ENCODE results near the gene NOL3.
A peak's percentile ranks its signal among the peaks of the same experiment; 100 is the strongest.

NOL3 gene

DNA sequence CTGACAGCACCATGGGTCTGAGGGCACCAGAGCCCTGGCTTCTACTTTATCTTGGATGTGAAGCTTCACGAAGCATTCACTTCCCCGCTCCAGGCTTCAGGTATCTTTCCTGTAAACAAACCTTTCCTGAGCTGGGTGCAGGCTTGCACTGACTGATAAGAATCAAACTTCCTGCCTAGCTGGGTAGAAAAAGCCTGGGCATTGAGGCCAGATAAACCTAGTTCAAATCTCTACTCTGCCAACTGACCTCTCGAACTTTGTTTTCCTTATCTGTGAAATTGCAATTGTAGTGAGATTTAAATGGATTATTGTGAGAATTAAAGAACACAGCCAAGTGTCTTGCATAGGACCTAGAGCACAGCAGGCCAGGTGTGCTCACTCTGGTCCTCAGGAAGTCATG, 53.7 kb downstream of the NOL3 start:
- no peak for DNase-seq (ENCODE audit: low read depth in 1 of 2, low spot score in 1 of 2)
- TF ChIP-seq GABPA (IDR thresholded peaks at IDR 0.05; ENCODE audit: low read depth) (no peak), POLR2AphosphoS5 (IDR thresholded peaks at IDR 0.05; ENCODE audit: low read depth) (no peak), SPI1 (IDR thresholded peaks at IDR 0.05; ENCODE audit: borderline replicate concordance, low read depth) (no peak)
- TF ChIP-seq, protein P1, sequence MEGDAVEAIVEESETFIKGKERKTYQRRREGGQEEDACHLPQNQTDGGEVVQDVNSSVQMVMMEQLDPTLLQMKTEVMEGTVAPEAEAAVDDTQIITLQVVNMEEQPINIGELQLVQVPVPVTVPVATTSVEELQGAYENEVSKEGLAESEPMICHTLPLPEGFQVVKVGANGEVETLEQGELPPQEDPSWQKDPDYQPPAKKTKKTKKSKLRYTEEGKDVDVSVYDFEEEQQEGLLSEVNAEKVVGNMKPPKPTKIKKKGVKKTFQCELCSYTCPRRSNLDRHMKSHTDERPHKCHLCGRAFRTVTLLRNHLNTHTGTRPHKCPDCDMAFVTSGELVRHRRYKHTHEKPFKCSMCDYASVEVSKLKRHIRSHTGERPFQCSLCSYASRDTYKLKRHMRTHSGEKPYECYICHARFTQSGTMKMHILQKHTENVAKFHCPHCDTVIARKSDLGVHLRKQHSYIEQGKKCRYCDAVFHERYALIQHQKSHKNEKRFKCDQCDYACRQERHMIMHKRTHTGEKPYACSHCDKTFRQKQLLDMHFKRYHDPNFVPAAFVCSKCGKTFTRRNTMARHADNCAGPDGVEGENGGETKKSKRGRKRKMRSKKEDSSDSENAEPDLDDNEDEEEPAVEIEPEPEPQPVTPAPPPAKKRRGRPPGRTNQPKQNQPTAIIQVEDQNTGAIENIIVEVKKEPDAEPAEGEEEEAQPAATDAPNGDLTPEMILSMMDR (IDR thresholded peaks at IDR 0.05; ENCODE audit: insufficient read depth, low read length): no peak
- TF ChIP-seq, protein P2, sequence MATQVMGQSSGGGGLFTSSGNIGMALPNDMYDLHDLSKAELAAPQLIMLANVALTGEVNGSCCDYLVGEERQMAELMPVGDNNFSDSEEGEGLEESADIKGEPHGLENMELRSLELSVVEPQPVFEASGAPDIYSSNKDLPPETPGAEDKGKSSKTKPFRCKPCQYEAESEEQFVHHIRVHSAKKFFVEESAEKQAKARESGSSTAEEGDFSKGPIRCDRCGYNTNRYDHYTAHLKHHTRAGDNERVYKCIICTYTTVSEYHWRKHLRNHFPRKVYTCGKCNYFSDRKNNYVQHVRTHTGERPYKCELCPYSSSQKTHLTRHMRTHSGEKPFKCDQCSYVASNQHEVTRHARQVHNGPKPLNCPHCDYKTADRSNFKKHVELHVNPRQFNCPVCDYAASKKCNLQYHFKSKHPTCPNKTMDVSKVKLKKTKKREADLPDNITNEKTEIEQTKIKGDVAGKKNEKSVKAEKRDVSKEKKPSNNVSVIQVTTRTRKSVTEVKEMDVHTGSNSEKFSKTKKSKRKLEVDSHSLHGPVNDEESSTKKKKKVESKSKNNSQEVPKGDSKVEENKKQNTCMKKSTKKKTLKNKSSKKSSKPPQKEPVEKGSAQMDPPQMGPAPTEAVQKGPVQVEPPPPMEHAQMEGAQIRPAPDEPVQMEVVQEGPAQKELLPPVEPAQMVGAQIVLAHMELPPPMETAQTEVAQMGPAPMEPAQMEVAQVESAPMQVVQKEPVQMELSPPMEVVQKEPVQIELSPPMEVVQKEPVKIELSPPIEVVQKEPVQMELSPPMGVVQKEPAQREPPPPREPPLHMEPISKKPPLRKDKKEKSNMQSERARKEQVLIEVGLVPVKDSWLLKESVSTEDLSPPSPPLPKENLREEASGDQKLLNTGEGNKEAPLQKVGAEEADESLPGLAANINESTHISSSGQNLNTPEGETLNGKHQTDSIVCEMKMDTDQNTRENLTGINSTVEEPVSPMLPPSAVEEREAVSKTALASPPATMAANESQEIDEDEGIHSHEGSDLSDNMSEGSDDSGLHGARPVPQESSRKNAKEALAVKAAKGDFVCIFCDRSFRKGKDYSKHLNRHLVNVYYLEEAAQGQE (IDR thresholded peaks at IDR 0.05; ENCODE audit: insufficient replicate concordance, low read depth): no peak
- Histone ChIP-seq H3K27me3 (ENCODE audit: insufficient read depth, poor library complexity, severe bottlenecking) (no peaks in the 10 kb centered on the region), H3K4me3 (replicated peaks; ENCODE audit: insufficient read depth, low read length) (no peak overlapping the region), H3K27ac (replicated peaks) (no peak overlapping the region)

Small RNAs within 50 kb of the gene (microRNA-seq; reads per million reads assigned to microRNA genes)
- 15.1 reads per million, percentile 41 among the genes with 10 or more reads in this experiment for gene MIR328
